HG02870 (cell line): ENCODE data around the gene COLQ.
A peak's percentile ranks its signal among the peaks of the same experiment; 100 is the strongest.
"Not testable (repeated sequence)": the region's sequence is repeated elsewhere in the genome, so short reads cannot be mapped to it uniquely, and the experiment has no call there.

Experiments
- ATAC-seq: cut with Tn5 transposase; IDR thresholded peaks from one replicate; pipeline ENCODE4 v1.9.1; 2021; ENCODE audit warnings: mild to moderate bottlenecking, moderate library complexity; ENCODE audit not compliant: unreplicated experiment

Gene COLQ

GRCh38 chr3:15430624-15431023, 90.9 kb downstream of the COLQ start:
- no peak for ATAC-seq

- ATAC-seq, result no peak
Observed at GRCh38 chr3:15429080-15429479, 92.4 kb downstream of the COLQ start.

GRCh38 chr3:15428539-15428938, 93.0 kb downstream of the COLQ start:
- ATAC-seq, result no peak

GRCh38 chr3:15427981-15428380, 93.5 kb downstream of the COLQ start:
- ATAC-seq, result no peak

GRCh38 chr3:15427182-15427880, 94.2 kb downstream of the COLQ start, which contains the start of the genes EAF1 and METTL6:
EAF1 (plus strand) TSS chr3:15427598; CDS start chr3:15427780, 182 bp downstream.
METTL6 (minus strand) TSS chr3:15427544; CDS start chr3:15426511, 1,033 bp downstream.
- ATAC-seq, result peak; percentile 91

GRCh38 chr3:15426579-15427118, 94.9 kb downstream of the COLQ start:
- no peak for ATAC-seq

- ATAC-seq, result no peak
Observed at GRCh38 chr3:15420871-15421270, 100.6 kb downstream of the COLQ start.

GRCh38 chr3:15410966-15411365, 110.5 kb downstream of the COLQ start:
- not testable (repeated sequence) for ATAC-seq

- no peak for ATAC-seq
Observed at GRCh38 chr3:15409774-15410173, 111.7 kb downstream of the COLQ start.

GRCh38 chr3:15409239-15409638, 112.3 kb downstream of the COLQ start:
- no peak for ATAC-seq

- ATAC-seq, result no peak
Observed at GRCh38 chr3:15405448-15406050, 116.0 kb downstream of the COLQ start.

GRCh38 chr3:15404767-15405166, 116.7 kb downstream of the COLQ start:
- ATAC-seq, result peak; percentile 65

- no peak for ATAC-seq
Observed at GRCh38 chr3:15403965-15404364, 117.5 kb downstream of the COLQ start.

GRCh38 chr3:15403495-15403894, 118.0 kb downstream of the COLQ start:
- no peak for ATAC-seq

GRCh38 chr3:15401936-15402335, 119.6 kb downstream of the COLQ start:
- no peak for ATAC-seq
